ENCODE results near the gene FFAR3.

Gene FFAR3

GRCh38 chr19:35395382-35396199 is 37.3 kb downstream of the FFAR3 start:
- Histone ChIP-seq H3K4me3 (replicated peaks; ENCODE audit: insufficient read depth, low read length) (no peak overlapping the region), H3K27me3 (ENCODE audit: insufficient read depth, poor library complexity, severe bottlenecking) (no peaks in the 10 kb centered on the region), H3K27ac (replicated peaks) (no peak overlapping the region)
- TF ChIP-seq POLR2AphosphoS5 (IDR thresholded peaks at IDR 0.05; ENCODE audit: low read depth) (no peak), SPI1 (IDR thresholded peaks at IDR 0.05; ENCODE audit: borderline replicate concordance, low read depth) (no peak), GABPA (IDR thresholded peaks at IDR 0.05; ENCODE audit: low read depth) (no peak), CTCF (IDR thresholded peaks at IDR 0.05; ENCODE audit: insufficient read depth, low read length) (no peak)
- TF ChIP-seq, protein P1, sequence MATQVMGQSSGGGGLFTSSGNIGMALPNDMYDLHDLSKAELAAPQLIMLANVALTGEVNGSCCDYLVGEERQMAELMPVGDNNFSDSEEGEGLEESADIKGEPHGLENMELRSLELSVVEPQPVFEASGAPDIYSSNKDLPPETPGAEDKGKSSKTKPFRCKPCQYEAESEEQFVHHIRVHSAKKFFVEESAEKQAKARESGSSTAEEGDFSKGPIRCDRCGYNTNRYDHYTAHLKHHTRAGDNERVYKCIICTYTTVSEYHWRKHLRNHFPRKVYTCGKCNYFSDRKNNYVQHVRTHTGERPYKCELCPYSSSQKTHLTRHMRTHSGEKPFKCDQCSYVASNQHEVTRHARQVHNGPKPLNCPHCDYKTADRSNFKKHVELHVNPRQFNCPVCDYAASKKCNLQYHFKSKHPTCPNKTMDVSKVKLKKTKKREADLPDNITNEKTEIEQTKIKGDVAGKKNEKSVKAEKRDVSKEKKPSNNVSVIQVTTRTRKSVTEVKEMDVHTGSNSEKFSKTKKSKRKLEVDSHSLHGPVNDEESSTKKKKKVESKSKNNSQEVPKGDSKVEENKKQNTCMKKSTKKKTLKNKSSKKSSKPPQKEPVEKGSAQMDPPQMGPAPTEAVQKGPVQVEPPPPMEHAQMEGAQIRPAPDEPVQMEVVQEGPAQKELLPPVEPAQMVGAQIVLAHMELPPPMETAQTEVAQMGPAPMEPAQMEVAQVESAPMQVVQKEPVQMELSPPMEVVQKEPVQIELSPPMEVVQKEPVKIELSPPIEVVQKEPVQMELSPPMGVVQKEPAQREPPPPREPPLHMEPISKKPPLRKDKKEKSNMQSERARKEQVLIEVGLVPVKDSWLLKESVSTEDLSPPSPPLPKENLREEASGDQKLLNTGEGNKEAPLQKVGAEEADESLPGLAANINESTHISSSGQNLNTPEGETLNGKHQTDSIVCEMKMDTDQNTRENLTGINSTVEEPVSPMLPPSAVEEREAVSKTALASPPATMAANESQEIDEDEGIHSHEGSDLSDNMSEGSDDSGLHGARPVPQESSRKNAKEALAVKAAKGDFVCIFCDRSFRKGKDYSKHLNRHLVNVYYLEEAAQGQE (IDR thresholded peaks at IDR 0.05; ENCODE audit: insufficient replicate concordance, low read depth), result no peak
- DNase-seq (ENCODE audit: low read depth in 1 of 2, low spot score in 1 of 2), result no peak

DNA sequence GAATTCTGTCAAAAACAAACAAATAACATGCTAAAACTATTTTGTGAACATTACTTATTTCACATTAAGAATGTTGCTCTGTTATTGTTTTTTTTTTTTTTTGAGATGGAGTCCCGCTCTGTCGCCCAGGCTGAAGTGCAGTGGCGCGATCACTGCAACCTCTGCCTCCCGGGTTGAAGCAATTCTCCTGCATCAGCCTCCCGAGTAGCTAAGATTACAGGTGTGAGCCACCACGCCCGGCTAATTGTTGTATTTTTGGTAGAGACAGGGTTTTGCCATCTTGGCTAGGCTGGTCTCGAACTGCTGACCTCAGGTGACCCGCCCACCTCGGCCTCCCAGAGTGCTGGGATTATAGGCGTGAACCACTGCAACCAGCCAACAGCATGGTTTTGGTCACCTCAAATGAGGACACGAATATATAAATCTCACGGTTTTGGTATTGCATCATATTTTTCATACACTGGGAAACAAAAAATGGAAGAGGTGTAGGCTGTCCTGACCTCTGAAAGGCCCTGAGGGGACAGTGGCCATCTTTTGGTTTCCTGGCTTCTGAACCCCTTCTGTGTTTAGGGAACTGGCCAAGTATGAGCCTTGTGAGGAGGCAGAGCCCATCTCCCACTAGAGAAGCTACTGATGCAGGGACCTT is 38.1 kb downstream of the FFAR3 start:
- TF ChIP-seq POLR2AphosphoS5 (IDR thresholded peaks at IDR 0.05; ENCODE audit: low read depth), result no peak
- no peak for TF ChIP-seq GABPA (IDR thresholded peaks at IDR 0.05; ENCODE audit: low read depth)
- TF ChIP-seq CTCF (IDR thresholded peaks at IDR 0.05; ENCODE audit: insufficient read depth, low read length), result no peak
- no peak for TF ChIP-seq SPI1 (IDR thresholded peaks at IDR 0.05; ENCODE audit: borderline replicate concordance, low read depth)
- TF ChIP-seq, protein P1 (IDR thresholded peaks at IDR 0.05; ENCODE audit: insufficient replicate concordance, low read depth), result no peak
- no peak overlapping the region for H3K27ac ChIP-seq (replicated peaks)
- no peak for DNase-seq (ENCODE audit: low read depth in 1 of 2, low spot score in 1 of 2)
- no peaks in the 10 kb centered on the region for H3K27me3 ChIP-seq (ENCODE audit: insufficient read depth, poor library complexity, severe bottlenecking)
- H3K4me3 ChIP-seq (replicated peaks; ENCODE audit: insufficient read depth, low read length), result no peak overlapping the region

DNA sequence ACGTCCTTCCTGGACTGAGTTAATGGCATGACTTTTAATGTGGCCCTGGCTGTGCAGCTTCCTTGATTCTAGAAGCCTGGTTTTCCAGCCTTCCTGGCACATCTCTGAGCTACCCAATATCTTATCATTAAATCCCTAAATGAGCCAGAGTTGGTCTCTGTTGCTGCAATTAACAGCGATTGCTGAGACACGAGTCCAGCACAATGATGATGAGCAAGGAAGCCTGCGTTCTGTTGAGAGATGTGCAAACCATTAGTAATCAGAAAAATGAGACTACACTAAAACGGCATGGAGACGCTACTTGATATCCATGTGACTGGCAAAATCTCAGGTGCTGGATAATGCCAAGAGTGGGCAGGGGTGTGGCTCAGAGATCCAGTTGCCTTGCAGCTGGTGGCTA is 38.8 kb downstream of the FFAR3 start:
- Histone ChIP-seq H3K27me3 (ENCODE audit: insufficient read depth, poor library complexity, severe bottlenecking) (no peaks in the 10 kb centered on the region), H3K27ac (replicated peaks) (no peak overlapping the region), H3K4me3 (replicated peaks; ENCODE audit: insufficient read depth, low read length) (no peak overlapping the region)
- TF ChIP-seq CTCF (IDR thresholded peaks at IDR 0.05; ENCODE audit: insufficient read depth, low read length) (no peak), SPI1 (IDR thresholded peaks at IDR 0.05; ENCODE audit: borderline replicate concordance, low read depth) (no peak), POLR2AphosphoS5 (IDR thresholded peaks at IDR 0.05; ENCODE audit: low read depth) (no peak), GABPA (IDR thresholded peaks at IDR 0.05; ENCODE audit: low read depth) (no peak)
- TF ChIP-seq, protein P1 (IDR thresholded peaks at IDR 0.05; ENCODE audit: insufficient replicate concordance, low read depth), result no peak
- DNase-seq (ENCODE audit: low read depth in 1 of 2, low spot score in 1 of 2), result no peak
